Dedifferentiated amniotic fluid mesenchymal stem cell (primary cell): ENCODE measurements around the gene NOL12.

ENCODE experiments used
- DNase-seq: peaks from one replicate; pipeline ENCODE4 v3.0.0-alpha.2; 2016; ENCODE audit errors: extremely low spot score

The NOL12 gene

DNA sequence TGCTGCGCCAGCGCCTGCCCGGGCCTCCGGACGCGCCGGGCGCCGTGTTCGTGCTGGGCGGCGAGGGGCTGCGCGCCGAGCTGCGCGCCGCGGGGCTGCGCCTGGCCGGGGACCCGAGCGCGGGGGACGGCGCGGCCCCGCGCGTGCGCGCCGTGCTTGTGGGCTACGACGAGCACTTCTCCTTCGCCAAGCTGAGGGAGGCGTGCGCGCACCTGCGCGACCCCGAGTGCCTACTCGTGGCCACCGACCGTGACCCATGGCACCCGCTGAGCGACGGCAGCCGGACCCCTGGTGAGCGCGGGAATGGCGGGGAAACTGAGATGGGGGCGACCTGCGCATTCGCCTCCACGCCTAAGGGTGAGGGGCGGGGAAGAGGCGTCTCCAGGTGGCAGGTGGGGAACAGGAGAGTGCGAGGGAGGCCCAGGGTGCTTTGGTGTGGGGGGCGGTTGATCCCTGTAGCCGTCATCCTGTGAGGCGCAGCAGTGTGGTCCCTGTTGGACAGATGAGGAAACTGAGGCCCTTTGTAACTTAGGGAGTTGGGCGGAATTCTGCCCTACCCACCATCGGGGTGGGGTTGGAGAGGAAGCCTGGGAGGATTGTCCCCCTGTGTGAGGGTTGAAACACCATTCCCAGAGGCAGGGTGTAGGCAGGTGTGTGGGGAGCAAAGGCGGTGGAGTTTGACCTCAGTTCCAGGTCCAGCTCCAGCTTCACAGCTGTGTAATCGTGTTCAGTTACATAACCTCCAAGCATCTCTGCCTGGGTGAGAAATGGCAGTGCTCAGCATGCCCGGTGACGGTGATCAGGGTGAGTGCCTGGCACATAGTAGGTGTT lies 26.9 kb upstream of the NOL12 start:
- no peak for DNase-seq

DNA sequence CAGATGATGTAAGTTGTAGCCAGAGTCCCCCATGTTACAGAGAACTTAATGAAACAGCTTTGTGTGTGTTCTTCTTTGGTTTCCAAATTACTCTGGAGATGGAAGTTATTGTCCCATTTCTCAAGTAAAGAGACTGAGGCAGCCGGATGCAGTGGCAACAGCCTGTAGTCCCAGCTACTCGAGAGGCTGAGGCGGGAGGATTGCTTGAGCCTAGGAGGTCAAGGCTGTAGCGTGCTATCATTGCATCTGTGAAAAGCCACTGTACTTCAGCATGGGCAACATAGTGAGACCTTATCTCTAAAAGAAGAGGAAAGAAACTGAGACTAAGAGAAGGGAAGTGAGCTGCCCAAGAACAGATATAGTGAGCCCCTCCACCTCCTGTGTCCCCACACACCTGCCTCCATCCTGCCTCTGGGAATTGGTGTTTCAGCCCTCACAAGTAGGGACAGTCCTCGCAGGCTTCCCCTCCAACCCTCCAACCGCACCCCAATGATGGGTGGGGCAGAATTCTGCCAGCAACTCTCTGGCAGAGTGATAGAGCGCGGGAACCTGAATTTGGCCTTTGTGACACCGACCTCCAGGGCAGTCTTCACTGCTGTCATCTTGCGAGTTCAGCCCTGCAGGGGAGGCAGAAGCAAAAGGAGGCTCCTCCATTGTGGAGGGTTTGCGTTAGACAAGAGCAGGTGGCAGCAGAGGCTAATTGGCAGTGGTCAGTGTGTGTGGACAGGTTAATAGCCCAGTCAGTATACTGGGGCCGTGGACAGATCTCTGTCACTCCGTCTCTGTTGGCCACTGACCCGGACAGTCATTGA lies 26.0 kb upstream of the NOL12 start:
- no peak for DNase-seq

DNA sequence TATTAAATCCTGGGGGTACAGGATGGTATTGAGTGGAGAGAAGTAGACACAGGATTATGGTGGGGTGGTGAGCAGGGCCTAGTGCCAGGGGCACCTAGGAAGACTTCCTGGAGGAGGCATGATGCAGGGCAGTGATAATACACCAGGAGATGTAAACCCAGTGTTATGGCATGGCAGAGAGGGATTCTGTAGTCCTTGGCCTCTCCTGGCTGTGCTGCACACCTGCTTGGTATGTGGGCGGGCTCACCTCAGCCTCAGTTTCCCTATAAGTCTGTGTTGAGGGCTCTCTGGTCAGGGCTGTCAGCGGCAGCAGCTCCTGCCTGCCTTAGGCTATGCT lies 25.5 kb upstream of the NOL12 start:
- no peak for DNase-seq

DNA sequence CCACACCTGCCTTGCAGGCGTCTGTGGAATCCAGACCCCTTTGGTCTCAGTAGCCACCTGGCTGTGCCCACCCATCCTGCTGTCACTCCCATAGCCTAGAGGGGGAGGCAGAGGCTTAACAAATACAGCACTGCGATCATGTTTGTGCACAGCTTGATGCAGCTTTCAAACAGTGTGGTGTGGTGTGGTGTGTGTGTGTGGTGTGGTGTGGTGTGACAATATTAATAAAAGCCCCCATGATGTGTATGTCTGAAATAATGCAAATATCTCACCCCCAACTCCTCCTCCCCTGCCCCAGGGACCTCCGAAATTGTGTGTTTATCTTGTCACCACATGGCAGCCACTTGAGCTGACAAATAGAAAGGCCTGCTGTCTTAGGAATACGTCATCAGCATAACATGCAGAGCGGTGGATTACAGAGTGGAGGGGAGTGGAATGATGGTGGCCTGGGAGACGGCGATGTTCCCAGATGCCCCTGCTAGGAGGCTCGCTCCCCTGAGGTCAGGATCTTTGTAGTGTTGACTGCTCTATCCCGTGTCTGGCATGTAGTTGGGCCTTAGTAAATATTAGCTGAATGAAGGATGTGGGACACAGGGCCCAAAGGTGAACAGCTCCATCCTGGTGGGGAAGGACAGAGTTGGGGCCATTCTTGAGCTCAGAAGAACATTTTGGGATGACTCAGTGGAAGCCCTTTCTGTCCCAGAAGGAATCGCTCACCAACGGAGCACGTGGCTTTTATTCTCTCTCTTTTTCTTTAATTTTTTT lies 24.8 kb upstream of the NOL12 start:
- DNase-seq = peak; percentile 65

DNA sequence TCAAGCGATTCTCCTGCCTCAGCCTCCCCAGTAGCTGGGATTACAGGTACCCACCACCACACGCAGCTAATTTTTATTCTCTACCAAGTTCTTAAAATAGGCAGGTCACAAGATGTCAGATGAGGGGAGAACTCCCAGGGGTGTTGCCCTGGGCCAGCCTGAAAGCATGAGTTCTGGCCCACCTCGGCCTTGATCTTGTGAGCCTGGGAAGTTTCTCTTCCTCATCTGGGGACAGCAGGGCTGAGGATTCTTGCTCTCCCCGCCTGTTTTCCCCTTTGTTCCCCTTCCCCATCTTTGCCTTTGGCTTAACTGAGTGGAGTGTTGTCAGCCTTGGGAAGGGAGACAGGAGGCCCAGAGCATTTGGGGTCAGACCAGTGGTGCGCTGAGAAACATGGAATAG lies 24.1 kb upstream of the NOL12 start:
- DNase-seq = no peak

DNA sequence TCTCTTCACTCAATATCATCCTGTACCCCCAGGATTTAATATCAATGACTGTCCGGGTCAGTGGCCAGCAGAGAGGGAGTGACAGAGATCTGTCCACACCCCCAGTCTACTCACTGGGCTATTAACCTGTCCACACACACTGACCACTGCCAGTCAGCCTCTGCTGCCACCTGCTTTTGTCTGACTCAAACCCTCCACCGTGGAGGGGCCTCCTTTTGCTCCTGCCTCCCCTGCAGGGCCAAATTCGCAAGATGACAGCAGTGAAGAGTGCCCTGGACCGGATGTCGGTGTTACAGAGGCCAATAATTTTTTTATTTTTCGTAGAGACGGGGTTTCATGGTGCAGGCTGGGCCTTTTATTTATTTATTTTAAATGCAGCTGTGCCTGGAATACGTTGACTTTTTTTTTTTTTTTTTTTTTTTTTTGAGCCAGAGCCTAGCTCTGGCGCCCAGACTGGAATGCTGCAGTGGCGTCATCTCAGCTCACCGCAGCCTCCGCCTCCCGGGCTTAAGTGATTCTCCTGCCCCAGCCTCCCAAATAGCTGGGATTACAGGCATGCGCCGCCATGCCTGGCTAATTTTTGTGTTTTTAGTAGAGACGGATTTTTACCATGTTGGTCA lies 22.5 kb upstream of the NOL12 start:
- DNase-seq = no peak

DNA sequence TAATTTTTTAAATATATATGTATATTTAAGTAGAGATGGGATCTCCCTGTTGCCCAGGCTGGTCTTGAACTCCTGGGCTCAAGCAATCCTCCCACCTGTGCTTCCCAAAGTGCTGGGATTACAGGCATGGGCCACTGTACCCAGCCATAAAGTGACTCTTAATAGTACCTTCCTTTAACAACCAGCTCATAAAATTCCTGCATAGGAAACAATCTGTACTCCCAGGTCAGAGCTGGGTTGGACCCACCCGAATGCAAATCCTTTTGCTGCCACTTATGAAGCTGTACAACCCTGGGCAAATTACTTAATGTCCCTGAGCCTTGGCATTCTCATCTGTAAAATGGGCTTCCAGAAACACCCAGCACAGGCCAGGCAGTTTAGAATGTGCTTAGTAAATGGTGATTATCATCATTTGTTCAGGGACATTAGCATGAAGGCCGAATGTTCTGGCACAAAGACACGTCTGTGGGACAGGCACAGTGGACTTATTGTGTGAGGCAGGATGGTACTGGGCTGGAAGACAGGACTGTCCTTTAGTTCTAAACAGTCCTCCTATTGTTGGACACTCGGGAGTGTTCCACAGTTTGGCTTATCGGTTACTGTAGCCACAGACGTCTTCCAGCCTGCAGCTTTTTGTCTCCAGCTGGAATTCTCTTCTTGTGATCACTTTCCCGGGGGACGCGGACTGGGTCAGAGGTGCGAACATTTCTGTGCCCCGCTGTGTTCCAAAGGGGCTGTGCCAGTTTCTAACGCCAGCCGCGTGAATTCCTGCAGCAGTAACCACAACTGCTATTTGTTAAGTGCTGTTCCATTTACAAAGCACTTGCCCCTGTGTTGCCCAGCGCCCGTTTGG lies 21.7 kb upstream of the NOL12 start:
- no peak for DNase-seq

DNA sequence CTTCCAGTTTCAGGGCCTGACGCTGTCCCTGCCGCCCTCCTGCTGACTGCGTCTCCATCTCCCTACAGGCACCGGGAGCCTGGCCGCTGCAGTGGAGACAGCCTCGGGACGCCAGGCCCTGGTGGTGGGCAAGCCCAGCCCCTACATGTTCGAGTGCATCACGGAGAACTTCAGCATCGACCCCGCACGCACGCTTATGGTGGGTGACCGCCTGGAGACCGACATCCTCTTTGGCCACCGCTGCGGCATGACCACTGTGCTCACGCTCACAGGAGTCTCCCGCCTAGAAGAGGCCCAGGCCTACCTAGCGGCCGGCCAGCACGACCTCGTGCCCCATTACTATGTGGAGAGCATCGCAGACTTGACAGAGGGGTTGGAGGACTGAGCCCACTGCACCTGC lies 20.7 kb upstream of the NOL12 start:
- DNase-seq = no peak

DNA sequence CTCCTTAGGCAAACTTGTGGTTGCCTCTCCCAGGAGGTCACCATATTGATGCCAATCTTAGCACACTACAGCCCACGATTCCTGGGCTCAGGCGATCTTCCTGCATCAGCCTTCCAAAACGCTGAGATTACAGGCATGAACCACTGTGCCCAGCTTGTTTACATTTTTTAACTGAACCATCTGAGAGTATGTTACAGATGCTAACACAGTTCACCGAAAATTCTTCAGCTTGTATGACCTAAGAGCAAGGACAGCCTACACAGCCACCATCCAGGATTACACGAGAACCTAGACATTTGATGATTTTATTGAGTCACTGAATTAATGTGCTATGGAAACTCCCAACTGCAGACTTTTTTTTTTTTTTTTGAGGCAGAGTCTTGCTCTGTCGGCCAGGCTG lies 16.6 kb upstream of the NOL12 start:
- peak; percentile 88 for DNase-seq

DNA sequence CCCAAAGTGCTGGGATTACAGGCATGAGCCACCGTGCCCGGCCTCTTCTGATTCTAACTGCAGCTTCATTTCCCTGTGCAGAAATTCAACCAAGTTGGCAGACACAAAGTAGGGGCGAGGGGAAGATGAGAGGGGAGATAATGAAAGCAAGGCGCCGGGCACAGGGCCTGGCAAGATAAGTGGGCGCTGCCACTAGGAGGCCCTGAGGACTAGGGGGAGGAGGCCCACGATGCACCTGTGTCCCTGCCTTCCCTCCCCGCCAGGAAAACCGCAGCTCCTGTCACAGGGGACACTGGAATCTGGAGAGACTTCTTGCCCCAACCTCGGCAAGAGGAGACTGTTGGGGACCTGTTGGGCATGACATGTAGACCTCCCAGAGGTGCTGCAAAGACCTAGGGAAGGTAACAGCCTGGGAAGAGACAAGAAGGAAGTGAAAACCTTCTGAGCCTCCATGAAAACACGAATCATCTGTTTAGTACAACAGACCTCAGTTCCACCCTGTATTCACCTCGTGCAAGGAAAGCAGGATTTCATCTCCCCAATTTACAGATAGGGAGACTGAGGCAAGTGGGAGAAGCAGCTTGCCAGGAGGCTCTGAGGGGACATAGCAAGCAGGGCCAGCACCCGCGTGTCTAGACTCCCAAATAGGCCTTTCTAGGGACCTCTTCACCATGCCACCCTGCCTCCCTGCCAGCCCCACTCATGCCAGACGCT lies 13.8 kb upstream of the NOL12 start:
- DNase-seq = no peak

DNA sequence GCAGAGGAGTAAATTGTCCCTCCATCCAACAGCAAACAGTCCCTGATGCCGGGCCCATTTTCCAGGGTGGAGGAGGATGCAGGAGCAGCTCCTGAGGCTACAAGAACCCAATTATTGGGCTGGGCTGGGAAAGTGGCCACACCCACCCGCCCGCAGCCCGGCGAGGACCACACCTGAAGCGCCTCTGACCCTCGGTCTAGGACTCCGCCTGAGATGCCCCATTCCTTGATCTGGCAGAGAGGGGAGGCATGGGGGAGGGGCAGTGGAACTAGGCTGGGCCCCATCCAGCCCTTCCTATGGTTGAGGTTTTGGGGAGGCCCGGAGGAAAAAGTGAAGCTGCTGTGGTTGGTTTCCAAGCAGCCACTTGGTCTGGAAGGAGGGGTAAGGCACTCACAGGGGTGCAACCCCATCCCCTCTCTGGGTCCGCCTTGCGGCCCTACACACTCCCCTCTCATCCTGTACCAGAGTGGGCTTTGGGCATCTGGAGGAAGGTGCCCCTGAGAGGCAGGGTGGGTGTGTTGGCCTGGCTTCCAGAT lies 13.2 kb upstream of the NOL12 start:
- no peak for DNase-seq

DNA sequence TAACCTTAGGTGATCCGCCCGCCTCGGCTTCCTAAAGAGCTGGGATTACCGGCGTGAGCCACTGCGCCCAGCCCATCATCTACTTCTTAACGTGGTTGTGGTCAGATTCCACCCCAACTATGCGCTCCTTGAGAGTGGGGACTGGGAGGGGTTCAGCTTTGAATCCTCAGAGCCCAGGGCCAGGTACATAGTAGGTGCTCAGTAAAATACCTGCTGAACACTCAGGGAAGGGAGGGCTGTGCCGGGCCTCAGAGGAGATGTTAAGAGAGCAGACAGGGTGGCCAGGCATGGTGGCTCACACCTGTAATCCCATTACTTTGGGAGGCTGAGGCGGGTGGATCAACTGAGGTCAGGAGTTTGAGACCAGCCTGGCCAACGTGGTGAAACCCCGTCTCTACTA lies 11.9 kb upstream of the NOL12 start:
- DNase-seq = no peak

DNA sequence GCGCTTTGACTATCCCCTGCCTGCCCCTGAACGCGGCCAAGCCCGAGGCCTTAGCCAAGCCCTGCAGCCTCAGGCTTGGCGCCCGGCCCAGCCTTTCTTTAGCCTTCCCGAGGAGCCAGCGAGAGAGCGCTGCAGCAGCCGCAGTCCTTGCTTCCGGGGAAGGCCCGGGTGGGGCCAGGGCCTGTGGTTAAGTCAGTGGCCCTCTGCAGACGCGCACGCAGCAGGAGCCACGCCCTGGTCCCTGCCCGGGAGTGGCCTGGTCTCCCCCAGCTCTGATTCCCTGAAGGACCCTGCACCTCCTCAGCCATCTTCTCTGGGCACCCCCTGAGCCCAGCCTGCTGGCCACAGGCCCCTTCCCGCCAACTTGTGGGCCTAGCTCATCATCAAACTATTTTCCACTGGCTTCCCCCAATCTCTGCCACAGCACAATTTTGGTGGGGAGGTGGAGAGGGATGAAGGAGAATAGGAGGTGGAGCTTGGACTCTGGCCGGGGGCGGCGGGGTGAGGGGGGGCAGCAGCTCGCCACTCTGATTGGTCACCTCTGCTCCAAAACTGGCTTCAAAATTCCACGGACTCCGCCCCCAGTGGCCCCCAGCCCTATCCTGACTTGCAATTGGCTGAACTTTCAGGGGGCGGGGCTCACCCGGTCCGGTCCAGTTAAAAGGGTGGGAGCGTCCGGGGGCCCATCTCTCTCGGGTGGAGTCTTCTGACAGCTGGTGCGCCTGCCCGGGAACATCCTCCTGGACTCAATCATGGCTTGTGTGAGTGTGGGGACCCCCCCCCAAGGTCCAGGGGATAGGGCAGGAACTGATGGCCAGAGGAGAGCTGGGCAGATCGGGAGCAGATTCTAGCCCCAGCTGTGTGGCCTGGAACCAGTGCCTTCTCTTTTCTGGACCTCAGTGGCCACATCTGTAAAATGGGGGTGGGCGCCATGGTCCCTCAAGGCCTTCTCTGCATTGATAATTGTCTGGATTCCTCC lies 10.9 kb upstream of the NOL12 start, which contains the start of gene LGALS1:
Gene LGALS1 (plus strand): TSS at position 686 of the 979 bp plus-strand sequence. CDS start 67 bp downstream, at position 753.
- DNase-seq = peak; percentile 98

DNA sequence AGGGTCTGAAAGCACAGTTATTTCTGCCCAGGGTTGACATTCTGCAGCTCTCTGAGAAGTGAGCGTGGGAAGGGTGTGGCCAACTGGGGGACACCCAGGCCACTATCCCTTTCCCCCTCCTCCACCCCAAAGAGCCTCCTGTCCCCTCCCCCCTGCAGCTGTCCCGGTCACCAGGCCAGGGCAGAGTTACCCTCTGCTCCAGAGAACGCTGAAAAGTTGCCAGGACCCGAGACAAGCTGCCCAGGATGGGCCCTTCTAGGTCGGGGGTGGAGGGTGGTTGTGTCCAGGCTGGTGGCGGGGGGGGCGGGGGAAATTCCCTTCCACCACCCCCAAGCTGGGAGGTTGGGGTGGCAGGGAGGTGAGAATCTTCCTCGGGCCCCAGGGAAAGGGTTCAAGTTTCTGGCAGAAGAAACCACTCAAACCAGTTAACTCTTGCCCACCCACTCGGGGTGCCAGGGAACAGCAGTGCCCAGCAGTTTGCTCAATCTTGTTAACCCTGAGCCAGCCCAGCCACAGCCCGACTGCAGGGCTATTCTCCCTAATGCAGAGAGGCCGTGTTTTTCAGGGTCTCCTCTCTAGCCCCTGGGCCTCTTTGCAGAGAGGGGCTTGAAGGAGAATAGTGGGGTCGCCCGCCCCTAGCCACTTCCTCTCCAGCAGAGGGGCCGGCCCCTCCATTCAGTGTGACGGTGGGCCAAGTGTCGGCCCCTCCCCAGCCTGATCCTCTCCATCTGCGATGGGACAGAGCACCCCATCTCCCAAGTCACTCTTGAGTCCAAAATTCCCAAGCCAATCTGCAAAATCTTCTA lies 10.0 kb upstream of the NOL12 start:
- no peak for DNase-seq

DNA sequence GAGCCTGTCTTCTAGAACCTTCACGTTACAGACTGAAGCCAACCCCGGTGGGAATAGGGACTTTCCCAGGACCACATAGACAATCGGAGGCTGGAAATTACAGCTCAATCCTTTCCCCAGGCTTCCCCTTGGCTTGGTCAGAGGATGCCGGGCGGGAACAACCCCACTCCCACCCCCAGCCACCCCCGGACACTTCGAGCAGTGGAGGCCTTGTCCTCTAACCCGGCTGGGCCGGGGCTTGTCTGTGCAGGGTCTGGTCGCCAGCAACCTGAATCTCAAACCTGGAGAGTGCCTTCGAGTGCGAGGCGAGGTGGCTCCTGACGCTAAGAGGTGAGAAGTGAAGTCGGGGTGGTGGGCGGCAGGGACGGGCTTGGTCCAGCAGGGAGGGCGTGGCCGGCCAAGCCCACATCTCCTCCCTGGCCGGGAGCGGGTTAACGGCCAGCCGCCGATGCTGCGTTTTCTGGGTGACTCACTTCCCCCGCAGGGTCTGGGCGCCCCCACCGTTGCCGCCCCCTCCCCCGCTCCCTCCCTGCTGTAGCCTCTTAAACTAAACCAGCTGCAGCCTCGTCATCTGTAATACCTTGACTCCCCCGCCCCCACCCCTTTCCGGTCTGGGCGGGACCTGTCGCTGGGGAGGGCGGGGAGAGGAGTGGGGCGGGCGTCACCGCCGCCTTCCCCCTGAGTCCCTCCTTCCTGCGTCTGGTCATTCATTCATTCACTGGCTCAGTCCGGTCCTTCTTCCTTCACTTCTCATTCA lies 9.2 kb upstream of the NOL12 start:
- DNase-seq = peak; percentile 95

DNA sequence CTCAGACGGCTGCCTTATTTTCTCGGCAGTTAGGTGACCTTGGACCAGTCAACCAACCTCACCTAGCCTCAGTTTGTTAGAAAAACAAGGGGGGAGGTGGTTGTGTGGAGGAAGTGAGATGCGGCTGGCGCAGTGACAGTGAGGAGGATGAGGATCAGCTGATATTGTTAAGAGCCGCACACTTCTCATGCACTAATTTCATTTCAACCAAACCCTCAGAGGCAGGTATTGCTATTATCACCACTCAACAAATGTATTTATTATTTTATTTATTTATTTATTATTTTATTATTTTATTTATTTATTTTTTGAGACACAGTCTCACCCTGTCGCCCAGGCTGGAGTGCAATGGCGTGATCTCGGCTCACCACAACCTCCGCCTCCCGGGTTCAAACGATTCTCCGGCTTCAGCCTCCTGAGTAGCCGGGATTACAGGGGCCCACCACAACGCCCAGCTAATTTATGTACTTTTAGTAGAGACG lies 8.6 kb upstream of the NOL12 start:
- no peak for DNase-seq

DNA sequence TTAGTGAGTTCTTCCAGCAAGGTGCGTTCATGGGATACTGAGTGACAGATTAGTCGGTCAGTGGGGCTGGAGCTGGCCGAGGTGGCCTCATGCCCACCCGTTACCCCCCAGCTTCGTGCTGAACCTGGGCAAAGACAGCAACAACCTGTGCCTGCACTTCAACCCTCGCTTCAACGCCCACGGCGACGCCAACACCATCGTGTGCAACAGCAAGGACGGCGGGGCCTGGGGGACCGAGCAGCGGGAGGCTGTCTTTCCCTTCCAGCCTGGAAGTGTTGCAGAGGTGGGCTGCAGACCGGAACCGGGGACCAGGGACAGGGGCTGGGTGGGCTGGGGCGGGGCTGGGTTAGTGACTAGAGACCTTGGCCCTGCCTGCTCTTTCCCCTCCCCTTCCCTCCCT lies 7.8 kb upstream of the NOL12 start:
- no peak for DNase-seq
